ENCODE measurements around the gene CITED1. TPM values are rescaled to one million over a fixed set of nuclear protein-coding genes. Genes with fewer than 3 reads are reported as not detected.
A peak's percentile ranks its signal among the peaks of the same experiment; 100 is the strongest.

Gene CITED1
- polyA plus RNA-seq, 2 of the 4 experiments (the other 2 are of a cell fraction), result 0.43 TPM

DNA sequence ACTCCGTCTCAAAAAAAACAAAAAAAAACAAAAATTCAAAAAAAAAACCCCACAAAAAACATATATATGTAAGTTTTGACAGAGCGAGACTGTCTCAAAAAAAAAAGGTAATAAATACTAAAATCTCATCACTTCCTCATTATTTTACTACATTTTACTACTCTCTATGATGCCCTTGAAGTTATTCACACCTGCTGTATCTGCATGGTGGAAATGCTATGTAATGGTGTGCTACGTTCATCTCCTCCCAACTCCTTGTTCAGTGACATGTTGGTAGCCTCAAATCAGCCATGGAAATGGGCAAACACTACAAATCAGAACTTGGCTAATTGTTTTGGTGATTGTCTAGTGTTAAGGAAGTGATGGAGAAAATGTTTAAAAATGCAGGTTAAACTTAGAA is 40.5 kb downstream of the CITED1 start:
- WGBS (ENCODE audit: missing lambda C conversion rate), result 96% methylated on average over 3 of the region's 3 CpGs
- POLR2A ChIA-PET, result no interaction called here
- no peak for ATAC-seq
- no peak overlapping the region for H3K27ac ChIP-seq
- peak; percentile 98 for FAIRE-seq
- DNase-seq (ENCODE audit: low read depth in 1 of 2, low spot score in 1 of 2), result no peak
- TF ChIP-seq BHLHE40 (IDR thresholded peaks at IDR 0.05; ENCODE audit: low read depth, low read length), result no peak
- no peak for TF ChIP-seq NR3C1 (IDR thresholded peaks at IDR 0.05)
- TF ChIP-seq FOXS1 (CRISPR knock-in tag; IDR thresholded peaks at IDR 0.05), result no peak
- no peak for TF ChIP-seq JUNB (IDR thresholded peaks at IDR 0.05)
- no peak for TF ChIP-seq FOSL2 (IDR thresholded peaks at IDR 0.05)
- TF ChIP-seq FOSL2 (CRISPR knock-in tag; IDR thresholded peaks at IDR 0.05), result no peak
- TF ChIP-seq HEYL (CRISPR knock-in tag; IDR thresholded peaks at IDR 0.05), result no peak
- TF ChIP-seq, protein P1, sequence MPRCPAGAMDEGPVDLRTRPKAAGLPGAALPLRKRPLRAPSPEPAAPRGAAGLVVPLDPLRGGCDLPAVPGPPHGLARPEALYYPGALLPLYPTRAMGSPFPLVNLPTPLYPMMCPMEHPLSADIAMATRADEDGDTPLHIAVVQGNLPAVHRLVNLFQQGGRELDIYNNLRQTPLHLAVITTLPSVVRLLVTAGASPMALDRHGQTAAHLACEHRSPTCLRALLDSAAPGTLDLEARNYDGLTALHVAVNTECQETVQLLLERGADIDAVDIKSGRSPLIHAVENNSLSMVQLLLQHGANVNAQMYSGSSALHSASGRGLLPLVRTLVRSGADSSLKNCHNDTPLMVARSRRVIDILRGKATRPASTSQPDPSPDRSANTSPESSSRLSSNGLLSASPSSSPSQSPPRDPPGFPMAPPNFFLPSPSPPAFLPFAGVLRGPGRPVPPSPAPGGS (IDR thresholded peaks at IDR 0.05), result no peak
- TF ChIP-seq, protein P2, sequence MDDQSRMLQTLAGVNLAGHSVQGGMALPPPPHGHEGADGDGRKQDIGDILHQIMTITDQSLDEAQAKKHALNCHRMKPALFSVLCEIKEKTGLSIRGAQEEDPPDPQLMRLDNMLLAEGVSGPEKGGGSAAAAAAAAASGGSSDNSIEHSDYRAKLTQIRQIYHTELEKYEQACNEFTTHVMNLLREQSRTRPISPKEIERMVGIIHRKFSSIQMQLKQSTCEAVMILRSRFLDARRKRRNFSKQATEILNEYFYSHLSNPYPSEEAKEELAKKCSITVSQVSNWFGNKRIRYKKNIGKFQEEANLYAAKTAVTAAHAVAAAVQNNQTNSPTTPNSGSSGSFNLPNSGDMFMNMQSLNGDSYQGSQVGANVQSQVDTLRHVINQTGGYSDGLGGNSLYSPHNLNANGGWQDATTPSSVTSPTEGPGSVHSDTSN (IDR thresholded peaks at IDR 0.05), result no peak
- no peak overlapping the region for H3K4me3 ChIP-seq
- CTCF ChIA-PET, result no interaction called here
- peaks cover 18% of the 10 kb centered on the region for H3K4me1 ChIP-seq
- no peak overlapping the region for H3K4me2 ChIP-seq
- H3K9me3 ChIP-seq, result no peaks in the 10 kb centered on the region

- DNase-seq (ENCODE audit: low read depth in 1 of 2, low spot score in 1 of 2) (no peak), FAIRE-seq (no peak), ATAC-seq (no peak)
- ChIA-PET CTCF (interaction anchor here (0.5 to 1.9 kb wide), 2 partner anchors 11 to 17 kb away, joined by 3 to 5 read pairs; no protein-coding TSS in a partner anchor), POLR2A (interaction anchor here (1.9 kb wide), 1 partner anchor 15 kb away, joined by 5 read pairs; the partner anchor contains the start of gene RPS4X)
- no peaks in the 10 kb centered on the region for H3K9me3 ChIP-seq
- peaks cover 15% of the 10 kb centered on the region for H3K4me1 ChIP-seq
- no peak overlapping the region for H3K4me3 ChIP-seq
- 66% methylated on average over 7 of the region's 7 CpGs for WGBS (ENCODE audit: missing lambda C conversion rate)
- H3K4me2 ChIP-seq, result no peak overlapping the region
- TF ChIP-seq GATA3 (IDR thresholded peaks at IDR 0.05; ENCODE audit: borderline replicate concordance) (no peak), SREBF2 (IDR thresholded peaks at IDR 0.05) (no peak), EHF (CRISPR knock-in tag; IDR thresholded peaks at IDR 0.05) (no peak), NPAS2 (CRISPR knock-in tag; IDR thresholded peaks at IDR 0.05; ENCODE audit: borderline replicate concordance) (no peak), HMGXB4 (CRISPR knock-in tag; IDR thresholded peaks at IDR 0.05; ENCODE audit: borderline replicate concordance) (no peak), CEBPB (IDR thresholded peaks at IDR 0.05) (no peak), ESRRA (IDR thresholded peaks at IDR 0.05; ENCODE audit: borderline replicate concordance, low read length) (no peak), HOXA7 (CRISPR knock-in tag; IDR thresholded peaks at IDR 0.05) (no peak), HEYL (CRISPR knock-in tag; IDR thresholded peaks at IDR 0.05) (no peak), TP53 (CRISPR knock-in tag; IDR thresholded peaks at IDR 0.05) (no peak), HOXB13 (CRISPR knock-in tag; IDR thresholded peaks at IDR 0.05; ENCODE audit: low read depth) (no peak), POLR2A (IDR thresholded peaks at IDR 0.05; ENCODE audit: low read length) (no peak), CHD2 (IDR thresholded peaks at IDR 0.05; ENCODE audit: low read length, partially characterized antibody) (no peak)
- TF ChIP-seq, protein P2 (IDR thresholded peaks at IDR 0.05), result no peak
- TF ChIP-seq, protein P1 (IDR thresholded peaks at IDR 0.05), result no peak
- no peak overlapping the region for H3K27ac ChIP-seq
Measured at GRCh38 chrX:72262077-72262476, 43.6 kb downstream of the CITED1 start.

Data from A549 (cell line).